Trophoblast cell (in vitro differentiated cells and primary cell): ENCODE results near the gene SEC16A.

Experiments used
- DNase-seq, 2 donors: peaks; one replicate each; pipeline ENCODE4 v3.0.0-alpha.2; 2016
- H2AFZ ChIP-seq: 2 replicates; pipeline ENCODE4 v1.6.1; 2013; ENCODE audit warnings: low read length, moderate library complexity, mild to moderate bottlenecking; ENCODE audit not compliant: insufficient read depth, poor library complexity
- H2AK5ac ChIP-seq: 2 replicates; pipeline ENCODE4 v1.6.1; 2013; ENCODE audit warnings: mild to moderate bottlenecking, low read length
- H2BK120ac ChIP-seq: 2 replicates; pipeline ENCODE4 v1.6.1; 2013; ENCODE audit warnings: low read length, mild to moderate bottlenecking, moderate library complexity; ENCODE audit not compliant: insufficient read depth, poor library complexity
- H2BK12ac ChIP-seq: 2 replicates; pipeline ENCODE4 v1.6.1; 2013; ENCODE audit warnings: mild to moderate bottlenecking, low read length, moderate library complexity
- H2BK5ac ChIP-seq: 2 replicates; pipeline ENCODE4 v1.6.1; 2013; ENCODE audit warnings: low read length, low read depth, moderate library complexity, mild to moderate bottlenecking; ENCODE audit not compliant: poor library complexity
- H3K14ac ChIP-seq: 2 replicates; pipeline ENCODE4 v1.6.1; 2013; ENCODE audit warnings: mild to moderate bottlenecking, low read length
- H3K18ac ChIP-seq: 2 replicates; pipeline ENCODE4 v1.6.1; 2013; ENCODE audit warnings: mild to moderate bottlenecking, low read length
- H3K23ac ChIP-seq: 2 replicates; pipeline ENCODE4 v1.6.1; 2013; ENCODE audit warnings: low read length
- H3K27ac ChIP-seq: 2 replicates; pipeline ENCODE4 v1.5.1; 2013; ENCODE audit warnings: low read depth, mild to moderate bottlenecking, inconsistent platforms, low read length, moderate library complexity
- H3K27me3 ChIP-seq: 2 replicates; pipeline ENCODE4 v1.6.1; 2013; ENCODE audit warnings: inconsistent platforms, mild to moderate bottlenecking, low read length, moderate library complexity; ENCODE audit not compliant: insufficient read depth
- H3K36me3 ChIP-seq, 2 experiments: 1 replicate in 1 of 2; 2 replicates in 1 of 2; pipeline ENCODE4 v1.6.1; 2013; ENCODE audit warnings: low read length in 2 of 2, mild to moderate bottlenecking in 2 of 2, moderate library complexity in 1 of 2; ENCODE audit not compliant: insufficient read depth in 2 of 2, control insufficient read depth in 1 of 2
- H3K4ac ChIP-seq: 2 replicates; pipeline ENCODE4 v1.6.1; 2013; ENCODE audit warnings: low read depth, mild to moderate bottlenecking, low read length, moderate library complexity
- H3K4me1 ChIP-seq, 2 experiments: 1 replicate in 1 of 2; 2 replicates in 1 of 2; pipeline ENCODE4 v1.6.1; 2013; ENCODE audit warnings: low read length in 2 of 2, mild to moderate bottlenecking in 2 of 2, moderate library complexity in 1 of 2; ENCODE audit not compliant: insufficient read depth in 2 of 2, control insufficient read depth in 1 of 2
- H3K4me2 ChIP-seq: 2 replicates; pipeline ENCODE4 v1.6.1; 2013; ENCODE audit warnings: inconsistent platforms, mild to moderate bottlenecking, low read length, moderate library complexity
- H3K4me3 ChIP-seq: 2 replicates; pipeline ENCODE4 v1.5.1; 2013; ENCODE audit warnings: mild to moderate bottlenecking, low read depth, low read length, inconsistent platforms
- H3K79me1 ChIP-seq: one replicate; pipeline ENCODE4 v1.6.1; 2013; ENCODE audit warnings: low read length
- H3K79me2 ChIP-seq: 2 replicates; pipeline ENCODE4 v1.6.1; 2013; ENCODE audit warnings: low read length, mild to moderate bottlenecking; ENCODE audit not compliant: control insufficient read depth, insufficient read depth, poor library complexity
- H3K9ac ChIP-seq: 2 replicates; pipeline ENCODE4 v1.6.1; 2013; ENCODE audit warnings: mild to moderate bottlenecking, low read length
- H3K9me3 ChIP-seq: 2 replicates; pipeline ENCODE4 v1.6.1; 2013; ENCODE audit warnings: low read depth, mild to moderate bottlenecking, control low read depth, inconsistent platforms, low read length; ENCODE audit not compliant: insufficient read depth
- H4K12ac ChIP-seq: 2 replicates; pipeline ENCODE4 v1.6.1; 2013; ENCODE audit warnings: low read depth, mild to moderate bottlenecking, low read length, moderate library complexity
- H4K8ac ChIP-seq: 2 replicates; pipeline ENCODE4 v1.6.1; 2013; ENCODE audit warnings: low read depth, mild to moderate bottlenecking, low read length, moderate library complexity
- H4K91ac ChIP-seq: one replicate; pipeline ENCODE4 v1.6.1; 2013; ENCODE audit warnings: low read depth, mild to moderate bottlenecking, low read length, moderate library complexity
- WGBS: extraction: QIAGEN DNeasy Blood & Tissue Kit; methylation state at CpG from one replicate; pipeline ENCODE4 v1.1.7; 2013; ENCODE audit warnings: missing lambda C conversion rate; ENCODE audit not compliant: insufficient read length, insufficient coverage; ENCODE audit errors: extremely low coverage; 5-methylcytosine and 5-hydroxymethylcytosine counted together

The SEC16A gene

GRCh38 chr9:136519263-136520052 is 36.6 kb upstream of the SEC16A start:
- Histone ChIP-seq H4K91ac (no peak overlapping the region), H3K27ac (no peak overlapping the region), H2AFZ (no peak overlapping the region), H3K18ac (no peak overlapping the region), H3K9ac (no peak overlapping the region), H3K4me3 (no peak overlapping the region), H2BK5ac (no peak overlapping the region), H3K4me1 (no peaks in the 10 kb centered on the region), H4K12ac (no peak overlapping the region), H3K23ac (no peak overlapping the region), H2BK12ac (no peak overlapping the region), H2BK120ac (no peak overlapping the region), H2AK5ac (no peak overlapping the region), H3K36me3 (peaks cover 34 to 42% of the 10 kb centered on the region in 2 experiments), H4K8ac (no peak overlapping the region), H3K27me3 (no peaks in the 10 kb centered on the region), H3K79me2 (no peaks in the 10 kb centered on the region), H3K4me2 (no peak overlapping the region), H3K4ac (no peak overlapping the region), H3K79me1 (no peaks in the 10 kb centered on the region), H3K9me3 (no peaks in the 10 kb centered on the region), H3K14ac (no peak overlapping the region)
- no peak for DNase-seq
- no CpG with 5 or more reads among the region's 32 CpGs for WGBS

GRCh38 chr9:136518623-136519022 is 35.8 kb upstream of the SEC16A start:
- no peak overlapping the region for H2BK120ac ChIP-seq
- H3K27me3 ChIP-seq, result no peaks in the 10 kb centered on the region
- no peak overlapping the region for H3K9ac ChIP-seq
- H3K4me3 ChIP-seq, result no peak overlapping the region
- no peak overlapping the region for H2AFZ ChIP-seq
- H3K23ac ChIP-seq, result no peak overlapping the region
- no peaks in the 10 kb centered on the region for H3K9me3 ChIP-seq
- H3K27ac ChIP-seq, result no peak overlapping the region
- H2BK12ac ChIP-seq, result no peak overlapping the region
- H4K12ac ChIP-seq, result no peak overlapping the region
- H4K8ac ChIP-seq, result no peak overlapping the region
- no peak overlapping the region for H3K4ac ChIP-seq
- H3K79me2 ChIP-seq, result no peaks in the 10 kb centered on the region
- no peak overlapping the region for H3K18ac ChIP-seq
- no peak overlapping the region for H2AK5ac ChIP-seq
- no peak for DNase-seq
- no peak overlapping the region for H3K14ac ChIP-seq
- H3K36me3 ChIP-seq, result peaks cover 40 to 44% of the 10 kb centered on the region in 2 experiments
- no CpG with 5 or more reads among the region's 18 CpGs for WGBS
- H4K91ac ChIP-seq, result no peak overlapping the region
- no peak overlapping the region for H3K4me2 ChIP-seq
- H3K4me1 ChIP-seq, result no peaks in the 10 kb centered on the region
- H2BK5ac ChIP-seq, result no peak overlapping the region
- no peaks in the 10 kb centered on the region for H3K79me1 ChIP-seq

GRCh38 chr9:136517950-136518349 is 35.1 kb upstream of the SEC16A start:
- Histone ChIP-seq H3K79me2 (no peaks in the 10 kb centered on the region), H3K18ac (no peak overlapping the region), H2BK5ac (no peak overlapping the region), H3K36me3 (peaks cover 43 to 49% of the 10 kb centered on the region in 2 experiments), H2BK12ac (no peak overlapping the region), H3K4me3 (no peak overlapping the region), H2AK5ac (no peak overlapping the region), H3K9ac (no peak overlapping the region), H3K27ac (no peak overlapping the region), H3K4ac (no peak overlapping the region), H3K4me2 (no peak overlapping the region), H3K4me1 (no peaks in the 10 kb centered on the region), H4K91ac (no peak overlapping the region), H4K12ac (no peak overlapping the region), H3K23ac (no peak overlapping the region), H3K27me3 (no peaks in the 10 kb centered on the region), H3K9me3 (no peaks in the 10 kb centered on the region), H2AFZ (no peak overlapping the region), H3K79me1 (no peaks in the 10 kb centered on the region), H2BK120ac (no peak overlapping the region), H3K14ac (no peak overlapping the region), H4K8ac (no peak overlapping the region)
- no peak for DNase-seq
- no CpG with 5 or more reads among the region's 17 CpGs for WGBS

- Histone ChIP-seq H3K79me1 (no peaks in the 10 kb centered on the region), H3K79me2 (no peaks in the 10 kb centered on the region), H3K4me2 (no peak overlapping the region), H3K27ac (no peak overlapping the region), H2BK5ac (no peak overlapping the region), H4K12ac (no peak overlapping the region), H3K4me3 (no peak overlapping the region), H3K4ac (no peak overlapping the region), H3K36me3 (peaks cover 45 to 49% of the 10 kb centered on the region in 2 experiments), H3K27me3 (no peaks in the 10 kb centered on the region), H3K9ac (no peak overlapping the region), H3K9me3 (no peaks in the 10 kb centered on the region), H3K18ac (no peak overlapping the region), H2AK5ac (no peak overlapping the region), H2AFZ (no peak overlapping the region), H3K23ac (no peak overlapping the region), H4K91ac (no peak overlapping the region), H3K14ac (no peak overlapping the region), H3K4me1 (no peaks in the 10 kb centered on the region), H2BK12ac (no peak overlapping the region), H4K8ac (no peak overlapping the region), H2BK120ac (no peak overlapping the region)
- WGBS, result no CpG with 5 or more reads among the region's 37 CpGs
- no peak for DNase-seq
Observed at GRCh38 chr9:136517012-136517743, 34.3 kb upstream of the SEC16A start.
